Tibial artery (tissue), 4 donors: ENCODE results near the gene TRAPPC4.

Source experiments
- DNase-seq, 2 donors: peaks; one replicate each; pipeline ENCODE4 v3.0.0-alpha.2; 2019
- H3K27ac ChIP-seq, 2 donors: fragments of 200-600 bp; sonication (generic) in 1 of 2; 1 replicate in 1 of 2; 2 replicates in 1 of 2; pipeline ENCODE4 v1.5.1; 2018 to 2019; ENCODE audit warnings: mild to moderate bottlenecking in 1 of 2
- H3K27me3 ChIP-seq, 2 donors: fragments of 200-600 bp; sonication (generic) in 1 of 2; one replicate each; pipeline versions ENCODE4 v1.5.1 to v1.6.0; 2016 to 2019
- H3K36me3 ChIP-seq, 3 donors: fragments of 200-600 bp; sonication (generic) in 2 of 3; one replicate each; pipeline ENCODE4 v1.5.1; 2016 to 2019; ENCODE audit warnings: mild to moderate bottlenecking in 2 of 3
- H3K4me1 ChIP-seq, 4 donors: fragments of 200-600 bp; sonication (generic) in 2 of 4; 1 replicate in 3 of 4; 2 replicates in 1 of 4; pipeline ENCODE4 v1.5.1; 2016 to 2019
- H3K4me3 ChIP-seq, 2 donors: fragments of 200-600 bp; sonication (generic) in 1 of 2; 1 replicate in 1 of 2; 2 replicates in 1 of 2; pipeline ENCODE4 v1.5.1; 2018 to 2019; ENCODE audit warnings: mild to moderate bottlenecking in 2 of 2
- H3K9me3 ChIP-seq, 3 donors: fragments of 200-600 bp; sonication (generic) in 1 of 3; one replicate each; pipeline ENCODE4 v1.5.1; 2016 to 2019
- intact Hi-C: fragments of 100-400 bp; cut with DNase I; formaldehyde crosslinking; loops from one replicate; pipeline ENCODE4 v1.15.0; 2023; ENCODE audit warnings: low total_unique reads
- TF ChIP-seq, protein P1 (sequence below), 2 experiments: fragments of 200-600 bp in 1 of 2; fragments of 450-650 bp in 1 of 2; IDR thresholded peaks; one replicate each; pipeline ENCODE4 v1.5.1; 2017 to 2019; ENCODE audit warnings: antibody characterized with exemption in 2 of 2, mild to moderate bottlenecking in 1 of 2, moderate library complexity in 1 of 2

Gene TRAPPC4

DNA sequence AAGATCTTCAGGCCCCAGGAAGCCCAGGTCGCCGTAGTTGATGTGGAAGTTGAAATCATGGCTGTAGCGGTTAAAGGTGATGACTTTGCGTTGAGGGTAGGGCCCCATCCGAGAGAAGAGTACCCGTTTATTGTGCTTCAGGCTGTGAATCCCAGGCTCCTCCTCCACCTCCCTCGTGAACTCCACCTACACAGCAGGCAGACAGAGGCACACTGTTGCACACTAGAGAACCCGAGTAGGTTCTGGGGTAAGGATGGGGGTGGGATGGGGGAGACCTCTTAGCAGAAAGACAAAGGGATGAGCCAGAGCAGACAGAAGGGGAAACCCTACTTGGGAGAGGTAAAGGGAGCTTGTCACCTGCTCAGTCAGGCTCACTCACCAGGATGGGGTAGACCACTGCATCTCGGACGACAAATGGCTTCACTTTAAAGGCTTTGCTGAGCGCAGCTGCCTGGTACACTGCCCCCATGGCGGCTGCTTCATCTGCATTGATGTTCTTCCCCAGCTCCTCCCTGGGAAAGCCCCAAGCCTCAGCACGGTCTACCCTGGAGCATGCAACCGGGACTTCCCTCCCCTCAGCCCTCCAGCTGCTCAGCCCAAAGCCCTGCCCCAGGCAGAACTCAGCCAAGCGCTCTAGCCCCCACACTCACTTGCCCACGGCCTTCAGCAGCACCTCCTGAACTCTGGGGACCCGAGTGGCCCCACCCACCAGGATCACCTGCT, 33.0 kb downstream of the TRAPPC4 start:
- DNase-seq = no peak
- Histone ChIP-seq H3K9me3 (no peaks in the 10 kb centered on the region), H3K4me1 (peaks cover 0 to 15% (median 13%) of the 10 kb centered on the region in 4 donors), H3K4me3 (no peak overlapping the region), H3K36me3 (peaks cover 68 to 86% (median 69%) of the 10 kb centered on the region in 3 donors), H3K27me3 (no peaks in the 10 kb centered on the region), H3K27ac (no peak overlapping the region)
- intact Hi-C loops = no loop called here
- TF ChIP-seq, protein P1, sequence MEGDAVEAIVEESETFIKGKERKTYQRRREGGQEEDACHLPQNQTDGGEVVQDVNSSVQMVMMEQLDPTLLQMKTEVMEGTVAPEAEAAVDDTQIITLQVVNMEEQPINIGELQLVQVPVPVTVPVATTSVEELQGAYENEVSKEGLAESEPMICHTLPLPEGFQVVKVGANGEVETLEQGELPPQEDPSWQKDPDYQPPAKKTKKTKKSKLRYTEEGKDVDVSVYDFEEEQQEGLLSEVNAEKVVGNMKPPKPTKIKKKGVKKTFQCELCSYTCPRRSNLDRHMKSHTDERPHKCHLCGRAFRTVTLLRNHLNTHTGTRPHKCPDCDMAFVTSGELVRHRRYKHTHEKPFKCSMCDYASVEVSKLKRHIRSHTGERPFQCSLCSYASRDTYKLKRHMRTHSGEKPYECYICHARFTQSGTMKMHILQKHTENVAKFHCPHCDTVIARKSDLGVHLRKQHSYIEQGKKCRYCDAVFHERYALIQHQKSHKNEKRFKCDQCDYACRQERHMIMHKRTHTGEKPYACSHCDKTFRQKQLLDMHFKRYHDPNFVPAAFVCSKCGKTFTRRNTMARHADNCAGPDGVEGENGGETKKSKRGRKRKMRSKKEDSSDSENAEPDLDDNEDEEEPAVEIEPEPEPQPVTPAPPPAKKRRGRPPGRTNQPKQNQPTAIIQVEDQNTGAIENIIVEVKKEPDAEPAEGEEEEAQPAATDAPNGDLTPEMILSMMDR (IDR thresholded peaks at IDR 0.05) = no peak

DNA sequence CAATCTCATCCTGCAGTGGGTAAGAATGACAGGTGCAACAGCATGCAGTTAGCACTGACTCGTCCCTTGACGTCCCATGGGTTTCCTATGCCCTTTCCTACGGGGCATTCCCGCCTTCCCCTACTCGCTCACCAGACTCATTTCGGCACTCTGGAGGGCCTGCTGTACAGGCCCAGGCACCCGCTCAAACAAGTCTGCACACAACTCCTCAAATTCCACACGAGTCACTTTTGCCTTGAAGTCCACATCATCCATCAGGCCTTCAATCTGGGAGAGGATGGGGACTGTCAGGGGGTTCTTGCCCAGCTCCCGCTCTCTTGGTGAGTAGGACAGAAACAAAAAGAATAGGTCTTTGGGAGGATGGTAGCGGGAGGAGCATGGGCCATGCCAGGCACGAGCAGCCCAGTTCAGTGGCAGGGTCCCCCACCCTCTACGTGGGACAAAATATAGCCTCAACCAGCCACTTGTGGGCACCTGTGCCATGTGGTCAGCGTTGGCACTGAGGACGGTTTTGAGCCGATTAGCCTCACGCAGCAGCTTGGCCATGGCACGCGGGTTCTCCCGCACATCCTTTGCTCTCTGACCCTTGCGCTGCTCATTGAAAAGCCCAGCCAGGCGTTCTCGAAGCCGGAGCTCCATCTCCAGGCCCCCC, 33.7 kb downstream of the TRAPPC4 start:
- H3K4me3 ChIP-seq = no peak overlapping the region
- H3K27me3 ChIP-seq = no peaks in the 10 kb centered on the region
- DNase-seq = no peak
- TF ChIP-seq, protein P1 (IDR thresholded peaks at IDR 0.05) = no peak
- no peaks in the 10 kb centered on the region for H3K9me3 ChIP-seq
- peaks cover 0 to 15% (median 13%) of the 10 kb centered on the region in 4 donors for H3K4me1 ChIP-seq
- intact Hi-C loops = no loop called here
- peaks cover 61 to 80% (median 62%) of the 10 kb centered on the region in 3 donors for H3K36me3 ChIP-seq
- no peak overlapping the region for H3K27ac ChIP-seq

DNA sequence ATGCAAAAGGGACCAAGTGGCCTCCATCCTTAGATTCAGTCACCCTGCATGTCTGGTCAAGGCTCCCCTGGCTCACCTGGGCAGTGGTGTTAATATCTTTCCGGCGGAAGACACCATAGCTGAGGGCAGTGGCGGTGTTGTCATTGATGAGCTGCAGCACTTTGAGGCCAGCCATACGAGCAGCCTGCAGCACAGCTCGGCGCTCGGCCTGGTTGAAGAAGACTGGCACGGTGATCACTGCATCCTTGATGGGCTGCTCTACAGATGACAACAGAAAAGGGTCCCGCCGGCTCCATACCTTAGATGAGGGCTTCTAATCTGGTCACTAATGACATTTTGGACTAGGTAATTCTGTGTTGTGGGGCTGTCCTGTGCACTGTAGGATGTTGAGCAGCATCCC, 35.9 kb downstream of the TRAPPC4 start:
- no peak overlapping the region for H3K4me3 ChIP-seq
- no peak for DNase-seq
- no peak overlapping the region for H3K27ac ChIP-seq
- TF ChIP-seq, protein P1 (IDR thresholded peaks at IDR 0.05) = no peak
- intact Hi-C loops = no loop called here
- peaks cover 0 to 23% (median 21%) of the 10 kb centered on the region in 4 donors for H3K4me1 ChIP-seq
- no peaks in the 10 kb centered on the region for H3K9me3 ChIP-seq
- peaks cover 40 to 58% (median 41%) of the 10 kb centered on the region in 3 donors for H3K36me3 ChIP-seq
- H3K27me3 ChIP-seq = no peaks in the 10 kb centered on the region

DNA sequence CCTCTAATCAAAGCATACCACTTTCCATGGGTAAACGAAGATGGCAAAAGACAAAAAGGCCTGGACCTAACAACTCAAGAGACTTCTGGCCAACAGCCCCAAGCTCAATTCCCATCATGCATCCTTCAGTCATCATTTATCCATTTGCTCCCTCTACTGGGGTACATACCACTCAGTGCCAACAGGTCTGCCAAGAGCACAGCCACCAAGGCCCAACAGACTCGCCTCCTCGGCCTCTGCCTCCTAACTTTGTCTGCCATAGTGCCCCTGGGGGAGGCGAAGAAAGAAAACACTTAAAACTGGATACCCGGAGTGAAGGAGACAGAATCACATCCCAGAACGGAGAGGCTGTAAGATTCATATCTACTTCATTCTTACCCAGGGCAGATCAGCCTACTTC, 37.3 kb downstream of the TRAPPC4 start:
- TF ChIP-seq, protein P1 (IDR thresholded peaks at IDR 0.05) = no peak
- Histone ChIP-seq H3K9me3 (no peaks in the 10 kb centered on the region), H3K27me3 (no peaks in the 10 kb centered on the region), H3K27ac (peak overlapping the region; percentile 87 to 89), H3K4me3 (peak overlapping the region; percentile 88 to 99), H3K4me1 (peaks cover 0 to 23% (median 21%) of the 10 kb centered on the region in 4 donors), H3K36me3 (peaks cover 26 to 43% (median 26%) of the 10 kb centered on the region in 3 donors)
- no peak for DNase-seq
- intact Hi-C loops = loop anchor here (1.0 kb wide), 1 partner anchor 38 kb away; the partner anchor contains the start of genes RPS25 and TRAPPC4

DNA sequence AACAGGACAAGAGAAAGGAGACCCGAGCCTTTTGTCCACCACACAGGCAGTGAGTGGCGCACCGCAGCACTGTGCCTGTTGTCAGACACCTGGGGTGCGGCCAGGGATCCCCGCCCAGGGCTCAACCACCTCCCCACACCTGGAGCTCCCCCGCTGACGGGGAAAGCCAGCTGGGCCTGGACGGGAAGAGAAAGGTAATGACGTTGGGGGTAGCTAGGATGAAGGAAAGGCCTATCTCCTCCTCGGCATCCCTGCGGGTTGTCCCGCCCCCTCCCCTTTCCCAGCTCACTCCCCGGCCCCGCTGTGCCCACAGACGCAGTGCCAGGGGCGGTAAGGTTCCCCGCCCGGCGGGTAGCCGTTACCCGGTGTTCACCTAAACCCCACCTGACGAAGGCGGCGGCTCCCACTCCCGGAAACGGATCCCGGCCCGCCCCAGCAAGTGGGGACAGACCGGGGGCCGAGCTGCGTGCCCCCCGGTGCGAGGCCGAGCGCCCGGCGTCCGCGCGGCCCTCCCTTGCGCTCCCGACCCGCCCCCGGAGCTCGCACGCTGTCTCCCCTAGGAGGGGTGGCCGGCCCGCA, 37.9 kb downstream of the TRAPPC4 start:
- Histone ChIP-seq H3K27me3 (no peaks in the 10 kb centered on the region), H3K4me3 (peak overlapping the region; percentile 88 to 99), H3K36me3 (peaks cover 20 to 37% (median 20%) of the 10 kb centered on the region in 3 donors), H3K27ac (peak overlapping the region; percentile 87 to 89), H3K4me1 (peaks cover 0 to 23% (median 21%) of the 10 kb centered on the region in 4 donors), H3K9me3 (no peaks in the 10 kb centered on the region)
- no peak for DNase-seq
- TF ChIP-seq, protein P1 (IDR thresholded peaks at IDR 0.05) = no peak
- intact Hi-C loops = no loop called here
